HG03097 (cell line): ENCODE results near the gene PPP2R5C.
A peak's percentile ranks its signal among the peaks of the same experiment; 100 is the strongest.

ENCODE experiments used
- ATAC-seq: cut with Tn5 transposase; IDR thresholded peaks from one replicate; pipeline ENCODE4 v1.9.1; 2021; ENCODE audit not compliant: unreplicated experiment, low FRiP score

Gene PPP2R5C

DNA sequence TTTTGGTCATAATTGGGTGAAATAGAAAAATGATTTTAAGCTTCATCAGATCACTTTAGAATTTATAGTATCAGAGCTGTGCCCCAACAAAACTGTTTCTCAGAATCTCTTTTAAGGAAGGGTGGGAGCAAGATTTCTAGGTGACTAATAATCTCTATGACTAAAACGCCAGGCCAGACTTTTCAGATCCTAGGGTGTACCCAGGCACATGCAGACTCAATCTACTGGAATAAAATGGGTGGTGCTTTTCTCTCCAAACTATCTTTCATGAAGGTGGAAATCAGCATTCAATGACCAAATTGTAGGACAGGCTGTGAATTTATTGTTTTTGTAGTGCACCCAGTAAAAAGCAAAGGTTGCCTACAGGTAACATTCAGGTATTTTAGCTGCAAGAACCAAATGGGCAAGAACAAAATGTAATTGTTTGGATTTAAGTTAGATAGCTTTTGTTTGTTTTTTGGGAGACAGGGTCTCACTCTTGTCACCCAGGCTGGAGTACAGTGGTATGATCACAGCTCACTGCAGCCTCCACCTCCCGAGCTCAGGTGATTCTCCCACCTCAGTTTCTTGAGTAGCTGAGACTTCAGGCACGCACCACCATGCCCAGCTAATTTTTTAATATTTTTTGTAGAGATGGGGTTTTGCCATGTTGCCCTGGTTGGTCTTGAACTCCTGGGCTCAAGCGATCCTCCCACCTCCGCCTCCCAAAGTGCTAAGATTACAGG lies 49.5 kb downstream of the PPP2R5C start:
- ATAC-seq = no peak

DNA sequence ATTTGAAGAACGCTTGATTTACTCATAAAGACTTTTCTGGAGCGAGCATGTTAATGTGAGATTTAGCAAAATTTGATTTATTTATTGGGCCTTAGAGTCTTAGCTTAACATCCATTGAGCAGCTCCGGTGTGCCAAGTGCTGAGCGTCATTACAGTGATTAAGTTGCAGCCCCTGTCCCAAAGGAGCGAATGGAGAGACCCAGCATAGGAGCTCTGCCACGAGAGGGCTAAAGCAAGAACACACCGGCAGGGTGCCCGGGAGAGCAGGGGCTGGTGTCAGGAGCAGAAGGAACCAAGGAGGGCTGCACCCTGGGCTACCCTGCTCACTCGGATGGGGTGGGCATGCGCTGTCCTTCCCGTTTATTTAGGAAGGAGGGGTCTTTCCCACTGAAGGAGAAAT lies 50.6 kb downstream of the PPP2R5C start:
- ATAC-seq = no peak

DNA sequence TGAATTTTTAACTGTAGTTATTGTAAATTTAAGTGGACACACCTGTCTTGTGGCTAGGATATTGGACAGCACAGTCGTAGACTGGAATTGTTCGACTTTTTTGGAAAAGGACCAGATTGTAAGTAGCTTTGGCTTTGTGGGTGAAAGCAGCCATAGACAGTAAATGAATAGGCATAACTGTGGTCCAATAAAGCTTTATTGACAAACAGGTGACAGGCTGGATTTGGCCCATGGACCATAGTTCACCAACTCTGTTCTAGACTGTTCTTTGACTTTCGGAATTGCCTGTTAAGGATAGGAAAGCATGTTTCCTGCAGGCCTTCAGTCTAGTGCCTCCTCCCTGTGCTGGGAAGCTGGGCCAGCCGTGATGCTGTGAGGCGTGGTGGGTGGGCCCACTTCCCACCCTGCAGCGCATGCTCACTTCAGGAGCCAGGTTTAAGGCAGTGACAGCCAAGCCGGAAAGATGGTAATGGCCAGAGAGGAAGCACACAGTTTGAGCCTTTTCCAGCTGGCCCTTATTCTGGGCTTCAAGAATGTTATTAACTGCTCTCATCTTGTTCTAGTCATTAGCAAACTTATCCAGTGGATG lies 51.8 kb downstream of the PPP2R5C start:
- ATAC-seq = no peak

DNA sequence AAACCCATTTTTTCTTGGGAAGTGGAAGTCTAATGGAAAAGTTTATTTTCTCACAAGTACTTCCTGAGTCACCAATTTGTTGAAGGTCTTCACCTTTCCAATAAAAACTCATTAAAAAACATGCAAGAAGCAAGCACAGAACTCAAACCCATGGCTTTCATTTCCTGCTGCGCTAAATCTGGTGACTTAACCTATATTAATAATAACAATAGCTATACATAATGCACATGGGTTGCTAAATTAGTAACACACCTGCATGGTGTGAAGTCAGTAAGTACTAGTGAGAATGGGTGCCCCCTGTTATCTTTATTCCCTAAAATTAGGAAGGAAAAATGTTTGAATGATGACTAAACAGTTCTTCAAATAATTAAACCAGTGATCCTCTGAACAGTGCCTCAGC lies 52.3 kb downstream of the PPP2R5C start:
- ATAC-seq = no peak

DNA sequence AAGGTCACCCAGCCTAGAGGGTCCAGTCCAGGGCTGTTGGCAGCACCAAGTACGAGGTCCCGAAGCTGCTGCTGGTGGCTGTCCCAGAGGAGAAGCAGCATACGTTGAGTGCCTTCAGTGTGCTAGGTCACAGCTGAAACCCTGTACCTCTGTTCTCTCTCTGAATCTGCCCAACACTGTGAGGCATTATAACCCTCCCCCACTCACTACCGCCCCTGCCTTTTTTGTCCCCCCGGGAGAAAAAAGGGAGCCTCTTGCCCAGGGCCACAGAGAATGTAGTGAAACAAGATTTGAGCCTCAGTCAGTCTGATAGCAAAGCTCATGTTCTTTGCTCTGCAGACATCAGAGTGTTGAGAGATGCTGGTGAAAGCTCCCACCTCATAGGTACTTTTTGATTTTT lies 53.4 kb downstream of the PPP2R5C start:
- ATAC-seq = no peak

DNA sequence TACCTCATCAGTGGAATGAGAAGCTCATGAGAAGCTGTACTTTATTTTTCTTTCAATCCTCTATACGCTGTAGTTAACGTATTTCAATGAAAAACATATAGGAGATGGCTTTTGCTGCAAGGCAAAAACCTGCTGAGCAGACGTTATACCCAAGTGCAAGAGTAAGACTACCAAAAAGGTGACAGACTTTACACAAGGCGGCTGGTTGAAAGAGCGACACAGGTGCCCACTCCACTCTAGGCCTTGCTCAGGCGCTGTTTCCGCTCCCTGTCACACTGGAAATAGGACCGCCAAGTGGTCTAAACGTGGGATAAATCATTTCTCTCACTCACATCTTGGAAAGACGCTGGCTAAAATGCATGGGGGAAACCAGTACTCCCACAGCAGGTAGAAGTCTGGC lies 54.5 kb downstream of the PPP2R5C start:
- ATAC-seq = no peak

DNA sequence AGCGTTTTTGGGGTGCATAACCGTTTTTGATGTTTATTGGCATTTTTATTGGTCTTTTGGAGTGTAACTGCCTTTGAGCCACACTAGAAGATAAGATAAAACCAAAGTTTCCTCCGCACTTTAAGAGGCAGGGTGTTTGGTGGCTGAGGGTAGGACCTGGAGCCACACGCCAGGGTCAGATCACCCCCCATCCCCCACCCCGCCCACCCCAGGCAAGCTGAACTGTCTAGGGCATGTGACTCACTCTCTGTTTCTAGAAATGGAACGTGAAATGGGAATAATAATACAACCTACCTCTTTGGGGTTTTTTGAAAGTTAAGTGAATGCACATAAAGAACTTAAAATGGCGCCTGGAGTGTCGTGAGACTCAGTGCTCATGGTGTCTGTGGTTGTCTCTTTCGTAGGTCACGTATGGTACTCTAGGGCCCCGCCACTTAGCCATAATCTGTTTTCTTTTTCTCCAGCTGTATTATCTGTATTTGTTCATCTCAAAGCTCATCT lies 56.0 kb downstream of the PPP2R5C start:
- no peak for ATAC-seq

DNA sequence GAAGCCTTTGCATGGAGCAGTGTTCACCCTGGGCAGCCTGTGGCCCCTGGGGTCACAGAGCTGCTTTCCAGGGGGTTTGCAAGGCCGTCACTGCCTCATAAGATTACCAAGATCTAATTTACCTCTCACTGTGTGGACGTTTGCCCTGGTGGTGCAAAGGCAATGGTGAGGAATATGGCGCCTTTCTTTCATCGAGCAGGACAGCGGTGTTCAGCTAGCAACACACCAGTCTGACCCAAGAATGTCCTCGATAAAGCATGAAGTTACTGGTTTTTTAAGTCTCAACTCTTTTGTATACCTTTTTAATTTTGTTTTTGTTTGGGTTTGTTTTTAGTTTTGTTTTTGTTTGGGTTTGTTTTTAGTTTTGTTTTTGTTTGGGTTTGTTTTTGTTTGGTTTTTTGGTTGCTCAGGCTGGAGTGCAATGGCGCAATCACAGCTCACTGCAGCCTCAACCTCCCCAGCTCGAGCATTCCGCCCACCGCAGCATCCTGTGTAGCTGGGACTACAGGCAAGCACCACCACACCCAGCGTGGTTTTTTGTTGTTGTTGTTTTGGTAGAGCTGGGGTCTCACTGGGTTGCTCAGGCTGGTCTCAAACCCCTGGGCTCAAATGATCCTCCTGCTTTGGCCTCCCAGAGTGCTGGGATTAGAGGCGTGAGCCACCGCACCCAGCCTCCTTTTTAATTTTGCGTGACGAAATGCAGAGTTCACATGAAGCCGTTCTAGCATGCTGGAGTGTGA lies 57.9 kb downstream of the PPP2R5C start:
- ATAC-seq = no peak

DNA sequence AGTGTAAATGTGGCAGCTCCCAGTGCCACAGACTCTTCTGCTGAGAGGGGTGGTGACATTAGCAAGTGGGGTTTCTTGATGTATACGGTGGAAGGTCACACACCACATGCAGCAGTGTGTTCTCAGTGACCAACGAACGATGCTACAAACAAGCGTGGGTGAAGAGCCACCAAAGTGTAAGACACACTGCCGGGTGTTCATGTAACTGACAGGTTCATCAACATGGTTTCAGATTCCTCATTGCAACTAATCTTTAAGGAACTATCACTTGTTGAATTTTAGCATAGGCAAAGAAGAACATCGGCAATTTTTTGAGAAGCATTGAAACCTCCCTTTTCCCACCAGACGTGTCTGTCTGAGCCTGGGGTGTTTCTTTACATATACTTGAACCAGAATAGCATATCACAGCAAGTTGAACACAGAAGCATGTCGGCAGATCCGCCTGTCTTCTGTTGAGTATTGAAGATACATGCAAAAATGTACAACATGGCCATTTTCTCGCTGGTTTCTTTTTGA lies 58.8 kb downstream of the PPP2R5C start:
- ATAC-seq = no peak

DNA sequence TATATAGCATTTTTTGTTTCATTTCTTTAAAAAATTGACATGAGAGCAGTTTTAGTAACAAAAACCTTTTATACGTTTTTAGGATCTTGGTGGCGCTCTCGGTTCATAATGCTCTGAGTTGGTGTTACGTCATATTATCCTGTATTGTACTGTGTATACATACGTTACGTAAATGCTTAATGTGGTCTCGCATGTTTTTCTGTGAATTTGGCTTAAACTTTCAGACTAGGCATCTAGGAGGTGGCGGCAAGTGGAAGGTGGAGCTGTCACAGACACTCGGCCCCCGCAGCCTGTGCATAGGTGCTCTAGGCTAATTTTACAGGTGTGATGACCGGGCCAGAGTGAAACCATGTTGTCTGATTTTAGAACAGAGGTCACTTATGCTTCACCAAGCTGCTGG lies 60.0 kb downstream of the PPP2R5C start:
- ATAC-seq = no peak

DNA sequence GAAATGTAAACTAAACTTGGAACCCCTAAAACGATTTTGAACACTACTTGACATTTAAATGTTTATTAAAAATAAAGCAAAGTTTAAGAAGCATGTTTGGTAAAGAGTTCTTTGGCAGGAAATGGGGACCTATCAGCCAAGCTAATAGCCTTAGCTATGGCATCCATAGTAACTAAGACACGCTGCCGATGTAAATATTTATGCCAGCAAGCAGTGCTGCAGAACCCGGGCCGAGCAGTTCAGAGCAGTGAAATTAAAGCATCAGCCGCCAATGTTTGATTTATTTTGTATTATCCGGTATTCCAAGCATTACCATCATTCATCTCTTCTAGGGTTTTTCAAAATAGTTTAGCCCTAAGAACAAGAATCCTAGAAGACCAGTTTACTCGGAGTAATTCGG lies 61.6 kb downstream of the PPP2R5C start:
- ATAC-seq = no peak

DNA sequence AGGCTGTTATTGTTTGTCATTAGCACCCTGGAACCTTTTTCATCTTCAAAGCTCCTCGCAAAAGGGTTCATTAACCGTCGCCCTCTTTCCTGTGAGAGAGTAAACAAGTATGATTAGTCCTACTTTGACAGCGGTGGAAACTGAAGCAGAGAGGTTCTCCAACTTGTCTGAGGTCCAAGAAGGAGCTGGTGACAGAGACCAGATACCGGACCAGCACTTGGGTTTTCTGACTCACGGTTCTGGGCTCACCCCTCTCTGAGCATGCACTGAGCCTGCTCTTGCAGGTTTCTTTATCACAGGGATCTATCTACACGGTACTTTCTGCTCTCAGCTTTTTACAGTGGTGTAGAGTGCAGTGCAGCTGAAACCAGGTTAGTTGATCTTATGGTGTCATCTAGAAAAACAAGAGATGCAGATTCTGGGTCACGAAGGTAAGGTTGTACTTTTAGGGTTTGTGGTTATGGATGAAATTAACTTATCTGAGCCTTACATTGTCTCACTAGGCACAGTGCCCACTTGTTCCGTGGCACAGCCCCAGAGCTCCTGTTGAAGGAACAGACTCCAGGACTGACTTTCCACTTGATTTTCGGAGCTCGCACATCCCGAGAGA lies 62.1 kb downstream of the PPP2R5C start:
- ATAC-seq = peak; percentile 41

DNA sequence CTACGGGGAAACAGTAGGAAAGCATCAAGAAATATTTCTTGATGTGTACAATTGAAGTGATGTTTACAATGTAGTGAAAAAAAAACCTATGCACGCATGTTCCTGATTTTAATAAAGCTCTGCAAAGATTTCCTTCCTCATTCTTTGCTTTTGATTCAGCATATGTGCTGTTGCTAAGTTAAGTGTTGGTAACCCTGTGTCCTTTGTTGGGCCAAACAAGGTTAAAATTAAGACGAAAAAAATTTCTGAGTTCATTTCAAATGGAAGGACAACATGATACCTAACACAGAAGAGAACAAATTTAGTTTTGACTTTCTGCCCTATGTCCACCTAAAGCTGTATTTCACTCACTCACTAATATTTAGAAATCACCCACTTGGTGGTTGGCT lies 62.8 kb downstream of the PPP2R5C start:
- ATAC-seq = peak; percentile 3

DNA sequence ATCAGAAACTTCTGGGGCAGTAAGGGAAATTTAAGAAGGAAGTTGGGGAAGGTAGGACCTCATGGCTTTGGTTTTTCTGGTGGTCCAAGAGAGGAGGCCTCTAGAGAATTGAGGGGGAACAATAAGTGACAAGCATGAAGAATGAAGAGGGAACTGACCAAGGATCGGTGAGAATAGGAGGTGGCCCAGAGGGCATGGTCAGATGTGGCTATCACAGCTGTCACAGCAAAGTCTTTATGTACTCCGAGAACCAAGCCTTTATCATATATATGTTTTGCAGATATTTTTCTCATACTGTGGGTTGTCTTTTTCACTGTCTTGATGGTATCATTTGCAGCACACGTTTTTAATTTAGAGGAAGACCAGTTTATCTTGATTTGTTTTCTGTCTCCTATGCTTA lies 64.3 kb downstream of the PPP2R5C start:
- ATAC-seq = no peak

DNA sequence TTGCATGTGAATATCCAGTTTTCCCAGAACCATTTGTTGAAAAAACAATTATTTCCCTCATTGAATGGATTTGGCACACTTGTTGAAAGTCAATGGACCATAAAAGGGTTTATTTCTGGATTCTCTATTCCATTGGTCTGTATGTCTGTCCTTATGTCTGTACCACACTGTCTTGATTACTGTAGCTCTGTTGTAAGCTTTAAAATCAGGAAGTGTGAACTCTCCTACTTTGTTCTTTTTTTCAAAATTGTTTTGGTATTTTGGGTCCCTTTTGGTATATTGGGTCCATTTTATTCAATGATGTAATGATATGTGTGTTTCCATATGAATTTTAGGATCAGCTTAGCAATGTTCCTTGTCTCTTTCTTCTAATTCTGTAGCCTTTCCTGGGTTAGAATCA lies 64.8 kb downstream of the PPP2R5C start:
- no peak for ATAC-seq

DNA sequence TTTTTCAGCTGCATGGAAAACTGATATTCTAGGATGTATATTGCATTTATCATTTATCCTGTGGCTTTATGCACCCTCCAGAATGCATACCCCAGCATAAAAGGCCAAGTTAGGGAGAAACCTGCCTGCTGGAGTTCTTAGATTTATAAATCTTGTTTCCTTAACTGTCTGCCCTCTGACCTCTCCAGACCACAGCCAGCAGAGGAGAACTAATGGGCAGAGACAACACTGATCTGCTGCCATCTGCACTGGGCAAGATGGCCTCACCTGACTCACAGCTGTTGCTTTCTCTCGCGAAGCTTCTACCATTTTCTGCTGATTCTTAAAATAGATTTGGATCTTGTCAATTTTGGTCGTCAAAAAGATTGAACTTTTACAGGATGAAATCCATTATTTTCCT lies 65.8 kb downstream of the PPP2R5C start:
- no peak for ATAC-seq

DNA sequence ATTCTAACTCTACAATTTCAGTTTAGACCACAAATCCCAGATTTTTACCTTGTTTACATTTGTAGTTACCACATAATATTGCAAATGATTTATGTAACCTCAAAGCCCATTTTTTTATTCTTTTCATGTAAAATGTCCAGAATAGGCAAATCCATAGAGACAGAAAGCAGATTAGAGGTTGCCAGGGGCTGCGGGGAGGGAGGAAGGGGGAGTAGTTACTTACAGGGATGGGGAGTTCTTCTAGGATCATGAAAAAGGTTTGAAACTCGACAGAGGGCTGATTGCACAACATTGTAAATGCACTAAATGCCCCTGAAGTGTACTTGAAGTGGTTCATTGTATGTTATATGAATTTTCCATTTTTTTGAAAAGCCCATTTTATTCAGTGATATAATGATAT lies 66.5 kb downstream of the PPP2R5C start:
- no peak for ATAC-seq

DNA sequence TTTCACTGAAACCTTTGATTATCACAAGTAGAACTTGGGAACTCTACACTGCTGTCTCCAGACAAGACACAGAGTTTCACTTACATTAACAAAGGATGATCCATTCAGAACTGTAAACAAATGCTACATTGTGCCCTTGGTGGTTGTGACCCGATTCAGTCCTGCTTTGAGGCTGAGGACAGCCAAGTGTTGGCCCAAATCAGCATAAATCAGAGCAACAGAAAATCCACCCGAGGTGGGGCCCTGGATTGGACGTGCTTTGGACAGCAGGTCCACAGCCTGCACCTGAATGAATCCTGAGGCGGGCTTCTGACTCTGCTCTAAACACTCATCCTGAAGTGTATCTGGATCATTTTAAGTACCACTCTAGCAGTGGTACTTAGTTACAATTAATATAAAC lies 68.8 kb downstream of the PPP2R5C start:
- ATAC-seq = no peak

DNA sequence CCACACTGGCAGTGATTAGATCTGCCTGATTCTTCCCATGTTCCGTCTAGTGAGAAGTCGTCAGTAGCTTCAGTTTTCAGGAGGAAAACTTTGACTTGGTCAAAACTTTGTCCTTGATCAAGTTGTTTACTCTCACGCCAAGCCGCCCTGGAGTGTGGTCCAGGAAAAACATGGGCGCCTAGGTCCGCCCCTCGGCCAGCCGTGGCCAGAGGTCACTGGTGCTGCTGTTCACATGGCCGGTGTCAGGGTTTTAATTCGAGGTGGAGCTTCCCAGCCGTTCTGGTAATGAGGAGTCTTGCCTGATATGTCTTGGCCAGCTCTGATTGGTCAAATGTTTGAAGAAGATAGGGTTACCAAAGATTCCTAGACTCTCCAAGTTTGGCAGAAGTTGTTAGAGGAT lies 71.5 kb downstream of the PPP2R5C start:
- ATAC-seq = no peak

DNA sequence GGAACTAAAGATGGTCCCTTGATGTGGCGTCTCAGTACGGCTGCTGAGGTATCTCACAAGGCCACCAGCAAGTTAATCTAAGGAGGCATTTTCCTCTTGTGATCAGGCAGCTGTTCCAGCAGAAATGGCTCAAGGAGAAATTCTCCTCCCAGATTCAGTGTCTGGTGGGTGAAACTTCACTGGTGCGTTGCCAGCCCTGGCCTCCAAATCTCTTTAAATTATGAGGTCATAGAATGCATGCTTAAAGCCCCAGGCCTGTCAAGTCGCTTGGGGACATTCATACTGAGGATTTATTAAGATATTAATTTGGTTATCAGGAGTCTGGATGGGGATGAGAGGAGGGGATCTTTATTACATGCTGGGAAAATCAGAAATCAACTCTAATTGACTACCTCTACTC lies 72.9 kb downstream of the PPP2R5C start:
- no peak for ATAC-seq
